SU-DHL-6 (cell line): ENCODE results near the gene DRC7.

ENCODE experiments used
- CTCF ChIP-seq: fragments of 200-600 bp; sonication (generic); IDR thresholded peaks from one replicate; pipeline ENCODE4 v1.5.1; 2017; ENCODE audit warnings: antibody characterized with exemption, mild to moderate bottlenecking, low read length, moderate library complexity; ENCODE audit not compliant: insufficient read depth, poor library complexity, severe bottlenecking
- EZH2phosphoT487 ChIP-seq: fragments of 200-600 bp; sonication (generic), shearing (Covaris generic); conservative IDR thresholded peaks from 2 replicates; pipeline ENCODE4 v1.6.1; 2018; ENCODE audit warnings: mild to moderate bottlenecking, antibody characterized with exemption, low read length, moderate library complexity, mixed read lengths

GRCh38 chr16:57679767-57680482 lies 14.7 kb upstream of the DRC7 start:
- no peak for TF ChIP-seq CTCF
- TF ChIP-seq EZH2phosphoT487: no peak
